Activated CD4-positive, alpha-beta memory T cell treated with anti-CD3 and anti-CD28 coated beads for 36 hours (primary cell): ENCODE data around the gene PHACTR1. TPM values are rescaled to one million over a fixed set of nuclear protein-coding genes. Genes with fewer than 3 reads are reported as not detected.

Experiments
- CTCF ChIA-PET: fragments of 350-600 bp; sonication (Branson Sonifier 250); formaldehyde crosslinking; loops from one replicate; lab custom pipeline; 2021; ENCODE audit warnings: antibody characterized with exemption, inconsistent platforms; lab: Charles Lee
- POLR2A ChIA-PET: fragments of 350-600 bp; sonication (Branson Sonifier 250); formaldehyde crosslinking; loops from one replicate; lab custom pipeline; 2021; ENCODE audit warnings: antibody characterized with exemption; lab: Charles Lee
- DNase-seq: peaks from one replicate; pipeline ENCODE4 v3.0.0-alpha.2; 2020
- H3K27ac Mint-ChIP-seq: one replicate; pipeline ENCODE4 v1.8.0; 2021; ENCODE audit warnings: mixed read lengths
- H3K27me3 Mint-ChIP-seq: one replicate; pipeline ENCODE4 v1.8.0; 2021; ENCODE audit warnings: mixed read lengths
- H3K36me3 Mint-ChIP-seq: one replicate; pipeline ENCODE4 v1.8.0; 2021; ENCODE audit warnings: mixed read lengths
- H3K4me1 Mint-ChIP-seq: one replicate; pipeline ENCODE4 v1.8.0; 2021; ENCODE audit warnings: low read depth, mixed read lengths
- H3K4me3 Mint-ChIP-seq: one replicate; pipeline ENCODE4 v1.8.0; 2021; ENCODE audit warnings: mild to moderate bottlenecking, mixed read lengths
- H3K9me3 Mint-ChIP-seq: one replicate; pipeline ENCODE4 v1.8.0; 2021; ENCODE audit warnings: mixed read lengths
- intact Hi-C: fragments of 100-400 bp; cut with micrococcal nuclease; formaldehyde crosslinking; loops from one replicate; pipeline ENCODE4 v1.15.1; 2023
- total RNA-seq, 2 experiments: library from RNA; stranded (reverse); gene quantifications; one replicate each; pipeline ENCODE4 v1.2.3, GENCODE V29; 2021

PHACTR1 gene
- total RNA-seq, 2 experiments from 2014 or later = not detected

DNA sequence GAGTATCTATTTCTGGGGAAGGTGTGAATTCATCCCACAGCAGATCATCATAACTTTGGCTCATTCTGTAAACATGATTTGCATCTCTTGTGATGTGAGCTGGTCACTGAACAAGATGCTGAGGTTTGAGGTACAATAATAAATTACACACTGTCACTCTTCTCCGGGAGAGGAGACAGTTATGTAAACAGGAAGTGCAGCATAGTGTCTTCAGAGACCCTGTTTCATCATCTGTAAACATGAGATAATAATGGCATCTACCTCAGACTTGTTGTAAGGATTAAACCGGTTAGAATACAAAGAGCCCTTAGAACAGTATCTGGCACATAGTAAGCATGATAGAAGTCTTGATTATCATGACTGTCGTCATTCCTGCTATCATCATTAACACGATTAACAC, 486.6 kb downstream of the PHACTR1 start:
- Mint-ChIP-seq H3K36me3 (no peaks in the 10 kb centered on the region), H3K27me3 (no peaks in the 10 kb centered on the region), H3K4me3 (no peak overlapping the region), H3K27ac (no peak overlapping the region), H3K4me1 (no peaks in the 10 kb centered on the region), H3K9me3 (no peaks in the 10 kb centered on the region)
- ChIA-PET POLR2A (no interaction called here), CTCF (no interaction called here)
- intact Hi-C loops = no loop called here
- DNase-seq = no peak

DNA sequence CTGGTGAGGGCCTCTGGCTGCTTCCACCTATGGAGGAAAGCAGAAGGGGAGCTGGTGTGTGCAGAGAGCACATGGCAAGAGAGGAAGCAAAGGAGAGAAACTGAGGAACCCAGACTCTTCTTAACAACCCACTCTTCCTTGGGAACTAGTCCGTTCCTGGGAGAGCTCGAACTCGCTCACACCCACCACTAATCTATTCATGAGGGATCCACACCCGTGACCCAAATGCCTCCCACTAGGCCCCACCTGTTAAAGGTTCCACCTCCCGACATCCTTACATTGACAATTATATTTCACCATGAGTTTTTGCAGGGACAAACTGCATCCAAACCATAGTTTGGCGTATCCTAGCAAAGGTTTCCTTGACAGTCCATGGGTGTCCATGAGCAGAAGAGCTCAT, 488.5 kb downstream of the PHACTR1 start:
- H3K4me3 Mint-ChIP-seq = no peak overlapping the region

DNA sequence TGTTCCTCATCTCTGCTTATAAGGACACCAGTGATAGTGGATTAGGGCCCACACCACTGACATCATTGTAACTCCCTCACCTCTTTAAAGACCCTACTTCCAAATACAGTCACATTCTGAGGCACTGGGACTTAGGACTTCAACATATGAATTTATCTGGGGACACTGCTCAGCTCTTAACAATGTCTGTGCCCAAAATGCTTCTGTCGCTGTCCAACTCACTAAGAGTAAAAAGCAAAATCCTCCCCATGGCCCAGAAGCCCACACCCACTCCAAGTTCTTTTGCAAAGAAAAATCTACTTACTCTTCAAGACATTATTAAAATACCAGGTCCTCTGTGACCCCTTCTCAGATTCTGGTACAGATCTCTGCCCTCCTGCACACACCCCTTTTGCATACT, 495.5 kb downstream of the PHACTR1 start:
- DNase-seq = no peak
- intact Hi-C loops = no loop called here
- CTCF ChIA-PET = no interaction called here
- POLR2A ChIA-PET = no interaction called here
- Mint-ChIP-seq H3K4me3 (no peak overlapping the region), H3K4me1 (no peaks in the 10 kb centered on the region), H3K27ac (no peak overlapping the region), H3K27me3 (peaks cover 13% of the 10 kb centered on the region), H3K36me3 (no peaks in the 10 kb centered on the region), H3K9me3 (no peaks in the 10 kb centered on the region)

More for the DNA sequence above, 488.5 kb downstream of the PHACTR1 start:
- intact Hi-C loops = no loop called here
- Mint-ChIP-seq H3K9me3 (no peaks in the 10 kb centered on the region), H3K27me3 (peaks cover 1% of the 10 kb centered on the region), H3K4me1 (no peaks in the 10 kb centered on the region), H3K27ac (no peak overlapping the region), H3K36me3 (no peaks in the 10 kb centered on the region)
- ChIA-PET POLR2A (no interaction called here), CTCF (interaction anchor here (0.6 kb wide), 1 partner anchor 862 kb away, joined by 3 read pairs; no protein-coding TSS in a partner anchor)
- DNase-seq = no peak

DNA sequence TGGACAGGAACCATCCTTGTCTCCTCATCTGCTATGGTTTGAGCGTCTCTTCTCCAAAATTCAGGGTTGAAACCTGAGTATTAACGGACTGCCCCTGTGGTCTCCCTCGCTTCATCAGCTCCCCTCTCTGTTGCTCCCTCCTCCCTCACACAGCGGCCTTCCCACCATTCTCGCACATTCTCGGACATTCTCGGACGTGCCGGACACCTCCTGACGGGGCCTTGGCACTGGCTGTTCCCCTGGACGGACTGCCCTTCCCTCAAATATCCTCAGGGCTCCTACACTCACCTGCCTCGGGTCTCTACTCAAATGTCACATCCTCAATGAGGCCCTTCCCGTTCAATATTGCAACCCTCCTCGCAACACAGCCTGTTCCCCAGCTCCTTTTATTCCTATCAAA, 496.0 kb downstream of the PHACTR1 start:
- H3K4me1 Mint-ChIP-seq = no peaks in the 10 kb centered on the region
- no peak overlapping the region for H3K27ac Mint-ChIP-seq
- intact Hi-C loops = no loop called here
- DNase-seq = no peak
- H3K27me3 Mint-ChIP-seq = peaks cover 13% of the 10 kb centered on the region
- no peaks in the 10 kb centered on the region for H3K9me3 Mint-ChIP-seq
- ChIA-PET POLR2A (no interaction called here), CTCF (no interaction called here)
- H3K4me3 Mint-ChIP-seq = no peak overlapping the region
- no peaks in the 10 kb centered on the region for H3K36me3 Mint-ChIP-seq

DNA sequence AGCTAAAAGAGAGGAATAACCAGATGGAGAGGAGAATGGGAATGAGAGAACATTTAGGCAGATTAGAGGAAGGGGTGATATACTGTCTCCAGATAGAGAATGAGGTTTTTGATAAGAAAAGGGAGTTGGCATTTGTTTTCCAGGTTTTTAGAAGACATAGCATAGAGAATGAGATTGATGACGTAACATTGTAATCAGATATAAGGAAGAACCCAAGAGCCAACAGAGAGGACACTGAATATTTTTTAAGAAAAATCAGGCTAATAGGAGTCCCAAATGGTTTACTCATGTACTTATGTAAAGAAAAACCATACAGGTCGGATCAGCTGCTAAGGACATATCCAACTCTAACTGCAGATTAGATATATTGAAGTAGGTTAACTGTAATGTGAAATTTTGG, 498.8 kb downstream of the PHACTR1 start:
- intact Hi-C loops = loop anchor here (5.0 kb wide), 1 partner anchor 112 kb away; the partner anchor contains the start of gene TBC1D7
- DNase-seq = no peak
- Mint-ChIP-seq H3K9me3 (no peaks in the 10 kb centered on the region), H3K27ac (no peak overlapping the region), H3K4me1 (no peaks in the 10 kb centered on the region), H3K36me3 (no peaks in the 10 kb centered on the region), H3K27me3 (peaks cover 12% of the 10 kb centered on the region), H3K4me3 (no peak overlapping the region)
- ChIA-PET POLR2A (no interaction called here), CTCF (no interaction called here)

DNA sequence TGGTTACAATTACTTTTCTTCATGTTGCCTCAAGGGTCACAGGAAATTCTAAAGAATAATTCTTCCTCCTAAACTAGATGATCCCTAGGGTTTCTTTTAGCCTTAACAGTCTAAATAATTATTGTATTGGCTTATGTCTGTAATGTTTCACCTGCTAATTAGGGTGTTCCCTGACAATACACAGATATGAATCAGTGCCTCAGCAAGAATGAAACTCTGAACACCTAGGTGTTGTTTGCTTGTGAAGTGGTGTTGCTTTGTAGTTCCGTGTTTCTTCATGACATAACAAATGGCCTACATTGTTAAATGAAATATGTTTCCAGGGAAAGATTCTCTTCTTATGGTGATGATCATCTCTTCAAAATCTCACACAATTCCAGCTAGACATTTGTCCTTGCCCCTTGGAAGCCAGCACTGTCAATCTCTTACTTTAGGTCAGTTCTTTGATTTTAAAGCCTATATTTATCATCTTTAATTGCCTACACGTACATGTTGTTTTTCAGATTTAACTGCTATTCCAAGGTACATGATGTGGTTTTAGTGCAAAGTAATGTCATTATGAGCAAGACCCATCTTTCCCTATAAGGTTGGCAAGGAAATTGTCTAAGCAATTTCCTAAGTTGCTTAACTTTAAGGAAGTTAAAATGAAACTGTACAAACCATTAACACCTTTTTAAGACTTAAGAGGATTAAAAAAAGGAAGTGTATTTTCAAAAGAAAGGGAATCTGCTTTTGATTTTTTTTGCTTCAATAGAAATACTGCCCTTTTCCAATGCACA, 499.9 kb downstream of the PHACTR1 start:
- Mint-ChIP-seq H3K9me3 (no peaks in the 10 kb centered on the region), H3K27ac (no peak overlapping the region), H3K27me3 (peaks cover 12% of the 10 kb centered on the region), H3K36me3 (no peaks in the 10 kb centered on the region), H3K4me3 (no peak overlapping the region), H3K4me1 (no peaks in the 10 kb centered on the region)
- POLR2A ChIA-PET = no interaction called here
- no peak for DNase-seq
- intact Hi-C loops = loop anchor here (5.0 kb wide), 1 partner anchor 111 kb away; the partner anchor contains the start of gene TBC1D7
- CTCF ChIA-PET = no interaction called here

DNA sequence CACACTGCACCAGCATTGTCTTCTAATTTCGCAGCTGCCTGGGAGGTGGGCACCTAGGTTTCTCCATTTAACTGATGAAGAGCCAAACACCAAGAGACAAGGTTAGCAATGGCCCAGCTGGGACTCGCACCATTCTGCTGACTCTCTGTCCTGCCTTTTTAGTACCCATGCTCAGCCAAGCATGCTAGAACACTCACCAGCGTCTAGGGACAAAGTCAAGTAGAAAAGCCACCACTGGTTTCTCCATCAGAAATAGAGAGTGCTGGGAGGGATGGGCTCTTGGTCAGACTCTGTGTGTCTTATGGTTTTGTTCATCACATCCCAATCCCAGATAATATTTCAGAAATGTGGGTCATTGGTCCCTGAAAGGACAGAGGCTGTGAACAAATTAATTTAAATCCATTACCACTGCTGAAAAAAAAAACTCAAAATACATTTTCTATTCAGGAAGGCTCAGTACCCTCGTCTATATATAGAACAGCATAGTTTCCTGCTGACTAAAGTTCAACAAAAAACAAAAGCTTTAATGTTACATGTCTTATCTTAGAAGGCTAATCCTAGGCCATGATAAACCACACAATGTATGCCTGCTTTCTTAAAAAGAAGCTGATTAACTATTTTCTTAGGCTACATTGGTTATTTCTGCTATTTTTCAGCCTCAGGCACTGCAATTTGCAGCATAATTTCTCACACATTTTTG, 500.8 kb downstream of the PHACTR1 start:
- Mint-ChIP-seq H3K27me3 (peaks cover 5% of the 10 kb centered on the region), H3K4me1 (no peaks in the 10 kb centered on the region), H3K9me3 (no peaks in the 10 kb centered on the region), H3K4me3 (no peak overlapping the region), H3K36me3 (no peaks in the 10 kb centered on the region), H3K27ac (no peak overlapping the region)
- ChIA-PET CTCF (no interaction called here), POLR2A (no interaction called here)
- DNase-seq = no peak
- intact Hi-C loops = loop anchor here (5.0 kb wide), 1 partner anchor 110 kb away; the partner anchor contains the start of gene TBC1D7

DNA sequence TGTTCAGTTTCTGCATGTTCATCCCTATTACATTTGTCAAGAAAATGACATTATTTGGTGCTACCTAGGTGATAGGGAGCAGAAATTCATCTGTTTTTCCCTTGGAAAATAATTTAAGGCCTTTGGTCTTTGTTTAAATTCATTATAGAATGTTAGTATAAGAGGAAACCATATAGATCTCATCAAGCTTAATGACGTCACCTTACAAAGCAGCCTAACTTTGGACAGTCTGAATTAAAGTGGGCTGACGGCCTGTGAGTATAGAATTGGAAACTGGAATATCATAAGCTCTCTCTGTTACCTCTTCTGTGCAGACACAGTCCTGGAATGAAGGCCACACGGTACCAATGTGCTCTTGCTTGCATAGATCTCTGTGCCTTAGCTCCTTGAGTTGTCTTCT, 503.7 kb downstream of the PHACTR1 start:
- intact Hi-C loops = no loop called here
- Mint-ChIP-seq H3K4me3 (no peak overlapping the region), H3K9me3 (no peaks in the 10 kb centered on the region), H3K27ac (no peak overlapping the region), H3K4me1 (no peaks in the 10 kb centered on the region), H3K36me3 (no peaks in the 10 kb centered on the region), H3K27me3 (no peaks in the 10 kb centered on the region)
- no peak for DNase-seq
- ChIA-PET POLR2A (no interaction called here), CTCF (no interaction called here)

DNA sequence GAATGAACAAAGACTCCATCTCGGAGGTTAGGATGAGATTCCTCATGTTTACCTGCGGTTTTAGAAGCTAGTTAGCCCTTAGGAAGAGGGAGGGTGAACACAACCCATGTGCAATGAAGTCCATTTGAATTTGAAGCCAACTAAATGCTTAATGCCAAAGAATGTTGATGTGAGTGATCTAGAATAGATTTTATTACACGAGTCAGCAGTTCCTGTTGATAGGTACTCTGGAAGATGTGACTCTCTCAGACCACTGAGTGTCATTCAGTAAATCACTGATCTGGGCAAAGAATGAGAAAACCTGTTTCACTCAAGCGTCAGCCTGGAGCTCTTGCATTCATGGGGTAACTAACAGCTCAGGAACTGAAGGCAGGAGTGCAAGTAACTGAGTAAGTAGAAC, 505.5 kb downstream of the PHACTR1 start:
- intact Hi-C loops = no loop called here
- H3K36me3 Mint-ChIP-seq = no peaks in the 10 kb centered on the region
- no peaks in the 10 kb centered on the region for H3K9me3 Mint-ChIP-seq
- H3K27me3 Mint-ChIP-seq = no peaks in the 10 kb centered on the region
- DNase-seq = no peak
- no peaks in the 10 kb centered on the region for H3K4me1 Mint-ChIP-seq
- H3K27ac Mint-ChIP-seq = no peak overlapping the region
- no peak overlapping the region for H3K4me3 Mint-ChIP-seq
- CTCF ChIA-PET = no interaction called here
- POLR2A ChIA-PET = no interaction called here

DNA sequence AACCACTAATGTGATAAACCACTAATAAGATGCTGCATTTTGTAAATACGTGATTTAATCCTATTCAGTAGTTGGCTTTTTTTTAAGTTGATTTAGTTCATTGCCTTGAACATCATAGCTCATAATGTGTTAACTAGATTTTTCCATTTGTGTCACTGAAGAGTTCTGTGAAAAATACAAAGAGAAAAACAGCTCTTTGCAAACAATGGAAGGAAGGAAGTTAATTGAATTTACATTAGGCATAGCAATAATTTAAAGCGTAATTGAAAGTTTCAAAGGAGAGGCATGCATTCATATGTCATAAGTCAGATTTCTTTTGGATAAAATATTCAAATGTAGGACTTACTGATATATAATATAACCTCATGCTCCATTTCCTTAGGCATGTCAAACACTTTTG, 509.5 kb downstream of the PHACTR1 start:
- no peak overlapping the region for H3K27ac Mint-ChIP-seq
- H3K4me1 Mint-ChIP-seq = peaks cover 12% of the 10 kb centered on the region
- no peak overlapping the region for H3K4me3 Mint-ChIP-seq
- H3K27me3 Mint-ChIP-seq = peaks cover 2% of the 10 kb centered on the region
- no peaks in the 10 kb centered on the region for H3K36me3 Mint-ChIP-seq
- intact Hi-C loops = no loop called here
- no peak for DNase-seq
- ChIA-PET POLR2A (no interaction called here), CTCF (no interaction called here)
- H3K9me3 Mint-ChIP-seq = no peaks in the 10 kb centered on the region

DNA sequence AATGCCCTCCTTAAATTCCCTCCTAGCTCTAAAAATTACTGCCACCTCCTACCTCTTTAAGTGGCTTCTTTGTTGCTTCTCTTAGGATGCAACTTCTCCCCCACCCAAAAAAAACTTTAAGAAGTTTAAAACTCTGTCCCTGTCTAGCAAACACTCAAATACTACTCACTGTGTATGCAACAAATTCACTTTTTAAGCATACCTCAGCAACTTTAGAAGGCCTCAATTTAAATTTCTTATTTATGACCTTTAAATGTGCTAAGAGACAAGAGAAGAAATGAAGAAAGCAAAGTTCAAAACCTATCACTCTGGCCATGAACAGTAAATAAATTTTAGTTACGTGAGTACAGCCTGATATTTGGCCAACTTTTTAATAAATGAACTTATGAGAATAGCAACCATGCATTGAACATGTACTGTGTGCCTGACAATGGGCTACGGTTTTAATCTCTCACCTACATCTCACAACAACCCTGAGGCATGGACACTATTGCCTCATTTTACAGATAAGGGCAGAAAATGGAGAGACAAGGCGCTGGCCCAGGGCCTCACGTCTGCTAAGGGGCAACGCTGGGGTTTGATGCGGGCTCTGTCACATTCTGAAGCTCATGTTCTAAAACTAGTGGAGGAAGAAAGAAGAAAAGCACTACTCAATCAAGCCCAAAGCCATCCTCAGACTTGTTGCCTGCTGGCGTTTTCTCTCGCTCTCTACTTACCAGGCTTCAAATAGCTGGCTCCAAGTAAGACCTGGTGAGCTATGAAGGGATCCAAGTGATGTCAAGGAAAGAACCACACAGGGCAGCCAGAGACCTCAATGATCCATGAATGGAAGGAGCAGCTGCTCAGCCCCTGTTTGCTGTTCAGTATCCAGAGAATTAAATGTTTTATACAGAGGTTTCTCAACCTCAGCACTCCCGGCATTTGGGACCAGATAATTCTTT, 512.0 kb downstream of the PHACTR1 start:
- peaks cover 2% of the 10 kb centered on the region for H3K27me3 Mint-ChIP-seq
- POLR2A ChIA-PET = no interaction called here
- no peaks in the 10 kb centered on the region for H3K36me3 Mint-ChIP-seq
- peaks cover 12% of the 10 kb centered on the region for H3K4me1 Mint-ChIP-seq
- no peak for DNase-seq
- no peak overlapping the region for H3K27ac Mint-ChIP-seq
- no peak overlapping the region for H3K4me3 Mint-ChIP-seq
- CTCF ChIA-PET = no interaction called here
- H3K9me3 Mint-ChIP-seq = no peaks in the 10 kb centered on the region
- intact Hi-C loops = no loop called here
